Stimulated activated CD4-positive, alpha-beta T cell treated with anti-CD3 and anti-CD28 coated beads, TNF-alpha, amount 100 ng/mL, for 4 hours (primary cell): ENCODE measurements around the gene SLC9A1.
"Not testable (repeated sequence)": the region's sequence is repeated elsewhere in the genome, so short reads cannot be mapped to it uniquely, and the experiment has no call there.

ENCODE experiments used
- DNase-seq, 3 experiments: peaks; one replicate each; pipeline ENCODE4 v3.0.0-alpha.2; 2020; ENCODE audit warnings: low read depth in 3 of 3

SLC9A1 gene

GRCh38 chr1:27132624-27133023 lies 22.3 kb downstream of the SLC9A1 start:
- no peak for DNase-seq

- DNase-seq: no peak
These were observed 22.8 kb downstream of the SLC9A1 start for GRCh38 chr1:27132147-27132546.

- DNase-seq: no peak
These were observed 24.1 kb downstream of the SLC9A1 start for GRCh38 chr1:27130798-27131197.

- no peak for DNase-seq
These were observed 25.7 kb downstream of the SLC9A1 start for GRCh38 chr1:27129225-27129624.

GRCh38 chr1:27127419-27127818 lies 27.5 kb downstream of the SLC9A1 start:
- DNase-seq: no peak

- no peak for DNase-seq
These were observed 28.5 kb downstream of the SLC9A1 start for GRCh38 chr1:27126391-27126790.

- DNase-seq: not testable (repeated sequence)
These were observed 29.8 kb downstream of the SLC9A1 start for GRCh38 chr1:27125125-27125524.

- DNase-seq: no peak
These were observed 30.5 kb downstream of the SLC9A1 start for GRCh38 chr1:27124405-27124804.

GRCh38 chr1:27122652-27123051 lies 32.3 kb downstream of the SLC9A1 start:
- DNase-seq: no peak

- DNase-seq: no peak
These were observed 34.1 kb downstream of the SLC9A1 start for GRCh38 chr1:27120854-27121253.

- DNase-seq: no peak
These were observed 36.6 kb downstream of the SLC9A1 start for GRCh38 chr1:27118440-27118689.

GRCh38 chr1:27117733-27118439 lies 37.0 kb downstream of the SLC9A1 start:
- DNase-seq: no peak

- DNase-seq: no peak
These were observed 38.2 kb downstream of the SLC9A1 start for GRCh38 chr1:27116697-27117096.

- DNase-seq: no peak
These were observed 38.7 kb downstream of the SLC9A1 start for GRCh38 chr1:27116232-27116631.

GRCh38 chr1:27114546-27114945 lies 40.4 kb downstream of the SLC9A1 start:
- no peak for DNase-seq

- no peak for DNase-seq
These were observed 41.1 kb downstream of the SLC9A1 start for GRCh38 chr1:27113861-27114260.

GRCh38 chr1:27111626-27112573 lies 43.0 kb downstream of the SLC9A1 start:
- peak in 2 of 3 experiments; percentile 37 to 56 for DNase-seq

- DNase-seq: no peak
These were observed 45.7 kb downstream of the SLC9A1 start for GRCh38 chr1:27109103-27109822.

GRCh38 chr1:27108588-27108987 lies 46.3 kb downstream of the SLC9A1 start:
- DNase-seq: no peak

- no peak for DNase-seq
These were observed 48.2 kb downstream of the SLC9A1 start for GRCh38 chr1:27106561-27107323.

GRCh38 chr1:27105018-27105417 lies 49.9 kb downstream of the SLC9A1 start:
- no peak for DNase-seq

- DNase-seq: no peak
These were observed 51.4 kb downstream of the SLC9A1 start for GRCh38 chr1:27103498-27103897.
